ENCODE results near the gene TNRC18. TPM values are rescaled to one million over a fixed set of nuclear protein-coding genes. Genes with fewer than 3 reads are reported as not detected.

The TNRC18 gene
- total RNA-seq, 2 donors from 2014 or later = 182 to 244 TPM

- DNase-seq (ENCODE audit: low spot score) = no peak
- Histone ChIP-seq H3K27me3 (replicated peaks; ENCODE audit: insufficient read depth) (no peaks in the 10 kb centered on the region), H3K9me3 (no peaks in the 10 kb centered on the region), H3K4me3 (no peak overlapping the region), H3K36me3 (no peaks in the 10 kb centered on the region), H3K27ac (no peak overlapping the region), H3K4me1 (ENCODE audit: control insufficient read depth in 1 of 2, low read depth in 2 of 2) (peaks cover 0 to 13% of the 10 kb centered on the region in 2 donors)
- TF ChIP-seq, protein P1, sequence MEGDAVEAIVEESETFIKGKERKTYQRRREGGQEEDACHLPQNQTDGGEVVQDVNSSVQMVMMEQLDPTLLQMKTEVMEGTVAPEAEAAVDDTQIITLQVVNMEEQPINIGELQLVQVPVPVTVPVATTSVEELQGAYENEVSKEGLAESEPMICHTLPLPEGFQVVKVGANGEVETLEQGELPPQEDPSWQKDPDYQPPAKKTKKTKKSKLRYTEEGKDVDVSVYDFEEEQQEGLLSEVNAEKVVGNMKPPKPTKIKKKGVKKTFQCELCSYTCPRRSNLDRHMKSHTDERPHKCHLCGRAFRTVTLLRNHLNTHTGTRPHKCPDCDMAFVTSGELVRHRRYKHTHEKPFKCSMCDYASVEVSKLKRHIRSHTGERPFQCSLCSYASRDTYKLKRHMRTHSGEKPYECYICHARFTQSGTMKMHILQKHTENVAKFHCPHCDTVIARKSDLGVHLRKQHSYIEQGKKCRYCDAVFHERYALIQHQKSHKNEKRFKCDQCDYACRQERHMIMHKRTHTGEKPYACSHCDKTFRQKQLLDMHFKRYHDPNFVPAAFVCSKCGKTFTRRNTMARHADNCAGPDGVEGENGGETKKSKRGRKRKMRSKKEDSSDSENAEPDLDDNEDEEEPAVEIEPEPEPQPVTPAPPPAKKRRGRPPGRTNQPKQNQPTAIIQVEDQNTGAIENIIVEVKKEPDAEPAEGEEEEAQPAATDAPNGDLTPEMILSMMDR (IDR thresholded peaks at IDR 0.05) = no peak
- ATAC-seq (ENCODE audit: insufficient number of reproducible peaks, low FRiP score, low read depth) = no peak
Observed at GRCh38 chr7:5454485-5454884, 30.9 kb upstream of the TNRC18 start.

- Histone ChIP-seq H3K36me3 (no peaks in the 10 kb centered on the region), H3K4me3 (no peak overlapping the region), H3K27ac (no peak overlapping the region), H3K27me3 (replicated peaks; ENCODE audit: insufficient read depth) (no peaks in the 10 kb centered on the region), H3K9me3 (no peaks in the 10 kb centered on the region), H3K4me1 (ENCODE audit: control insufficient read depth in 1 of 2, low read depth in 2 of 2) (peaks cover 0 to 12% of the 10 kb centered on the region in 2 donors)
- DNase-seq (ENCODE audit: low spot score) = no peak
- TF ChIP-seq, protein P1 (IDR thresholded peaks at IDR 0.05) = no peak
- no peak for ATAC-seq (ENCODE audit: insufficient number of reproducible peaks, low FRiP score, low read depth)
Observed at GRCh38 chr7:5453566-5454075, 30.0 kb upstream of the TNRC18 start.

DNA sequence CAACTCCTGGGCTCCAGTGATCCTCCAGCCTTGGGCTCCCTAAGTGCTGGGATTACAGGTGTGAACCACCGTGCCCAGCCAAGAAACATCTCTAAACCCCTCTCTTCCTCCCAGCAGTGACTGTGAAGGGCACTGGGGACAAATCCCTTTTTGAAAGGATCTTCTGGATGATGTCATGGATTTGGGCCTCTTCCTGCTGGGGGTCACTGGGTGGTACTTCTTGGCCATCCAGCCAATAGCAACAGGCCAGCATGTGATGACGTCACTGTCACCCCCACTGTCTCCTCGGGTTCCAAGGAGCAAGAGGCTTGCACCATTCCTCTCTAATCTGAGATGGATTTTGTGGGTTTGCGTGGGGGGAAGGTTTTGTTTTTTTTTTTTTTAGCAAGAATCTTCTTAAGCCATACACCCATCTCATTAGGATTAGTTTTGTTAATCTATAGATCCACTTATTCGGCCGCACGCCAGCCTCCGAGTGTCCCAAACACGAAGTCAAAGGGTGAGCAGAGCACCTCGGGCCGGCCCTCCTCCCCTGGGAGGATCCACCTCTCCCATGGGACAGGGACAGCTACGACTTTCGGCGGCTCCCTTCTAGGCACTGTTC is 29.4 kb upstream of the TNRC18 start:
- no peak for DNase-seq (ENCODE audit: low spot score)
- no peak for ATAC-seq (ENCODE audit: insufficient number of reproducible peaks, low FRiP score, low read depth)
- TF ChIP-seq, protein P1 (IDR thresholded peaks at IDR 0.05) = no peak

GRCh38 chr7:5452470-5452899 is 28.9 kb upstream of the TNRC18 start:
- no peak for DNase-seq (ENCODE audit: low spot score)
- TF ChIP-seq, protein P1 (IDR thresholded peaks at IDR 0.05) = no peak
- peaks cover 0 to 4% of the 10 kb centered on the region in 2 donors for H3K4me1 ChIP-seq (ENCODE audit: control insufficient read depth in 1 of 2, low read depth in 2 of 2)
- H3K27ac ChIP-seq = no peak overlapping the region
- H3K27me3 ChIP-seq (replicated peaks; ENCODE audit: insufficient read depth) = no peaks in the 10 kb centered on the region
- H3K9me3 ChIP-seq = no peaks in the 10 kb centered on the region
- H3K4me3 ChIP-seq = no peak overlapping the region
- ATAC-seq (ENCODE audit: insufficient number of reproducible peaks, low FRiP score, low read depth) = no peak
- H3K36me3 ChIP-seq = no peaks in the 10 kb centered on the region

More for the DNA sequence above, 29.4 kb upstream of the TNRC18 start:
- no peak overlapping the region for H3K27ac ChIP-seq
- no peaks in the 10 kb centered on the region for H3K27me3 ChIP-seq (replicated peaks; ENCODE audit: insufficient read depth)
- peaks cover 0 to 7% of the 10 kb centered on the region in 2 donors for H3K4me1 ChIP-seq (ENCODE audit: control insufficient read depth in 1 of 2, low read depth in 2 of 2)
- H3K9me3 ChIP-seq = no peaks in the 10 kb centered on the region
- H3K4me3 ChIP-seq = no peak overlapping the region
- no peaks in the 10 kb centered on the region for H3K36me3 ChIP-seq

GRCh38 chr7:5451391-5451790 is 27.8 kb upstream of the TNRC18 start:
- Histone ChIP-seq H3K4me1 (ENCODE audit: control insufficient read depth in 1 of 2, low read depth in 2 of 2) (no peaks in the 10 kb centered on the region), H3K27ac (no peak overlapping the region), H3K9me3 (no peaks in the 10 kb centered on the region), H3K36me3 (no peaks in the 10 kb centered on the region), H3K4me3 (no peak overlapping the region), H3K27me3 (replicated peaks; ENCODE audit: insufficient read depth) (no peaks in the 10 kb centered on the region)
- TF ChIP-seq, protein P1 (IDR thresholded peaks at IDR 0.05) = no peak
- no peak for DNase-seq (ENCODE audit: low spot score)
- no peak for ATAC-seq (ENCODE audit: insufficient number of reproducible peaks, low FRiP score, low read depth)

All from thoracic aorta (tissue), 2 donors.